ENCODE results near the gene FADS2.
A peak's percentile ranks its signal among the peaks of the same experiment; 100 is the strongest.

GRCh38 chr11:61891331-61892084, 63.4 kb downstream of the FADS2 start, which contains the start of gene FADS3:
- no peak for TF ChIP-seq IRF2 (CRISPR knock-in tag; IDR thresholded peaks at IDR 0.05; ENCODE audit: borderline replicate concordance, low read depth)
- no peak for TF ChIP-seq ZNF512 (CRISPR knock-in tag; IDR thresholded peaks at IDR 0.05; ENCODE audit: borderline replicate concordance)
- no peak for TF ChIP-seq CTCF (IDR thresholded peaks at IDR 0.05)
- TF ChIP-seq FOXP4 (CRISPR knock-in tag; IDR thresholded peaks at IDR 0.05): peak; percentile 60; the same call in 1 of the 2 replicates
- no peak; the same call in 1 of the 2 replicates for TF ChIP-seq NFYB (CRISPR knock-in tag; conservative IDR thresholded peaks at IDR 0.05; ENCODE audit: low read depth)
- TF ChIP-seq SP1 (CRISPR knock-in tag; conservative IDR thresholded peaks at IDR 0.05): peak; percentile 27; the same call in 1 of the 2 replicates
- TF ChIP-seq E2F4 (CRISPR knock-in tag; IDR thresholded peaks at IDR 0.05; ENCODE audit: borderline replicate concordance, low read depth): no peak
- TF ChIP-seq CREB1 (CRISPR knock-in tag; IDR thresholded peaks at IDR 0.05): no peak

Measured in WTC11 (cell line).